PC-9 (cell line): Measurements from ENCODE around the gene WDR27. TPM values are rescaled to one million over a fixed set of nuclear protein-coding genes. Genes with fewer than 3 reads are reported as not detected.

ENCODE experiments used
- BruUV-seq: library from RNA; stranded (reverse); fragments of 400-500 nt; replicated peaks from 2 replicates; lab custom pipeline; 2021; lab: Mats Ljungman, UMichigan
- CTCF ChIA-PET: fragments of 300-600 bp; sonication (Branson Sonifier 250); formaldehyde crosslinking; loops from one replicate; lab custom pipeline; 2022; ENCODE audit warnings: antibody characterized with exemption; lab: Charles Lee
- POLR2A ChIA-PET: fragments of 300-600 bp; sonication (Branson Sonifier 250); formaldehyde crosslinking; loops from one replicate; lab custom pipeline; 2022; ENCODE audit warnings: antibody characterized with exemption; ENCODE audit not compliant: unreplicated experiment; lab: Charles Lee
- DNase-seq, 2 experiments: peaks; one replicate each; pipeline versions ENCODE4 v3.0.0 to v3.0.0-alpha.2; 2015 to 2022; ENCODE audit warnings: mixed read lengths in 1 of 2
- H2AFZ ChIP-seq: fragments of 200-600 bp; sonication (generic); 2 replicates; pipeline ENCODE4 v1.8.1; 2017; ENCODE audit warnings: antibody characterized with exemption
- H3F3A ChIP-seq: fragments of 200-600 bp; sonication (generic); 2 replicates; pipeline ENCODE4 v1.8.1; 2017; ENCODE audit warnings: antibody characterized with exemption, mild to moderate bottlenecking, low read depth; ENCODE audit not compliant: insufficient read depth
- H3K27ac ChIP-seq: fragments of 200-600 bp; sonication (generic); 2 replicates; pipeline ENCODE4 v1.6.1; 2016; ENCODE audit warnings: mixed run types
- H3K27me3 ChIP-seq: fragments of 200-600 bp; sonication (generic); 2 replicates; pipeline ENCODE4 v1.6.1; 2016; ENCODE audit warnings: low read depth, mixed run types; ENCODE audit not compliant: insufficient read depth
- H3K36me3 ChIP-seq: fragments of 200-600 bp; sonication (generic); 2 replicates; pipeline ENCODE4 v1.6.1; 2016; ENCODE audit warnings: low read depth, mixed run types
- H3K4me1 ChIP-seq: fragments of 200-600 bp; sonication (generic); replicated peaks from 2 replicates; pipeline ENCODE4 v1.6.1; 2016; ENCODE audit warnings: mixed run types; ENCODE audit not compliant: insufficient read depth
- H3K4me2 ChIP-seq: fragments of 200-600 bp; sonication (generic); 2 replicates; pipeline ENCODE4 v1.6.1; 2017; ENCODE audit warnings: mixed run types
- H3K4me3 ChIP-seq: fragments of 200-600 bp; sonication (generic); 2 replicates; pipeline ENCODE4 v1.6.1; 2016; ENCODE audit warnings: mixed run types
- H3K79me2 ChIP-seq: fragments of 200-600 bp; sonication (generic); 2 replicates; pipeline ENCODE4 v1.6.1; 2017; ENCODE audit warnings: low read depth, mixed run types
- H3K9me2 ChIP-seq: fragments of 200-600 bp; sonication (generic); 2 replicates; pipeline ENCODE4 v1.8.1; 2017; ENCODE audit warnings: mild to moderate bottlenecking; ENCODE audit not compliant: insufficient read depth
- H3K9me3 ChIP-seq: fragments of 200-600 bp; sonication (generic); 2 replicates; pipeline ENCODE4 v1.8.1; 2016; ENCODE audit warnings: low read depth; ENCODE audit not compliant: insufficient read depth
- H4K20me1 ChIP-seq: fragments of 200-600 bp; sonication (generic); 2 replicates; pipeline ENCODE4 v1.8.1; 2017; ENCODE audit not compliant: insufficient read depth
- EZH2 ChIP-seq: fragments of 200-600 bp; sonication (generic); IDR thresholded peaks from 2 replicates; pipeline ENCODE4 v1.8.0; 2017; ENCODE audit warnings: antibody characterized with exemption, low read depth
- intact Hi-C: fragments of 100-400 bp; cut with micrococcal nuclease; formaldehyde crosslinking; loops from one replicate; pipeline ENCODE4 v1.10.0; 2022; ENCODE audit not compliant: unreplicated experiment
- total RNA-seq: library from RNA; stranded (reverse); gene quantifications from 2 replicates; pipeline ENCODE4 v1.2.3, GENCODE V29; 2021
- TF ChIP-seq, protein P1 (sequence below): fragments of 200-600 bp; sonication (generic); conservative IDR thresholded peaks from 2 replicates; pipeline ENCODE4 v1.6.1; 2017; ENCODE audit warnings: mixed run types, antibody characterized with exemption, mild to moderate bottlenecking, moderate library complexity

Gene WDR27
- total RNA-seq, 1 experiment from 2014 or later = 54.2 TPM

- intact Hi-C loops = no loop called here
- no peaks in the 10 kb centered on the region for H3K27me3 ChIP-seq
- no peak overlapping the region for H3K27ac ChIP-seq
- POLR2A ChIA-PET = no interaction called here
- no peaks in the 10 kb centered on the region for H3K9me3 ChIP-seq
- no peaks in the 10 kb centered on the region for H3K9me2 ChIP-seq
- no peaks in the 10 kb centered on the region for H4K20me1 ChIP-seq
- H3K36me3 ChIP-seq = peaks cover 12% of the 10 kb centered on the region; the same call in 1 of the 2 replicates
- peaks cover 47% of the 10 kb centered on the region for H3F3A ChIP-seq
- CTCF ChIA-PET = no interaction called here
- H2AFZ ChIP-seq = no peak overlapping the region
- BruUV-seq = no TSS peak
- no peaks in the 10 kb centered on the region for H3K79me2 ChIP-seq
- H3K4me2 ChIP-seq = no peak overlapping the region
- no peak overlapping the region for H3K4me3 ChIP-seq
- no peak for DNase-seq
- H3K4me1 ChIP-seq = peaks cover 48% of the 10 kb centered on the region
- TF ChIP-seq, protein P1, sequence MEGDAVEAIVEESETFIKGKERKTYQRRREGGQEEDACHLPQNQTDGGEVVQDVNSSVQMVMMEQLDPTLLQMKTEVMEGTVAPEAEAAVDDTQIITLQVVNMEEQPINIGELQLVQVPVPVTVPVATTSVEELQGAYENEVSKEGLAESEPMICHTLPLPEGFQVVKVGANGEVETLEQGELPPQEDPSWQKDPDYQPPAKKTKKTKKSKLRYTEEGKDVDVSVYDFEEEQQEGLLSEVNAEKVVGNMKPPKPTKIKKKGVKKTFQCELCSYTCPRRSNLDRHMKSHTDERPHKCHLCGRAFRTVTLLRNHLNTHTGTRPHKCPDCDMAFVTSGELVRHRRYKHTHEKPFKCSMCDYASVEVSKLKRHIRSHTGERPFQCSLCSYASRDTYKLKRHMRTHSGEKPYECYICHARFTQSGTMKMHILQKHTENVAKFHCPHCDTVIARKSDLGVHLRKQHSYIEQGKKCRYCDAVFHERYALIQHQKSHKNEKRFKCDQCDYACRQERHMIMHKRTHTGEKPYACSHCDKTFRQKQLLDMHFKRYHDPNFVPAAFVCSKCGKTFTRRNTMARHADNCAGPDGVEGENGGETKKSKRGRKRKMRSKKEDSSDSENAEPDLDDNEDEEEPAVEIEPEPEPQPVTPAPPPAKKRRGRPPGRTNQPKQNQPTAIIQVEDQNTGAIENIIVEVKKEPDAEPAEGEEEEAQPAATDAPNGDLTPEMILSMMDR = no peak
- TF ChIP-seq EZH2 = no peak
Observed at GRCh38 chr6:169623975-169624374, 77.9 kb downstream of the WDR27 start.

- Histone ChIP-seq H2AFZ (no peak overlapping the region), H3K79me2 (no peaks in the 10 kb centered on the region), H3K9me2 (no peaks in the 10 kb centered on the region), H3K27ac (peak overlapping the region; percentile 46; the same call in 1 of the 2 replicates), H3K27me3 (no peaks in the 10 kb centered on the region), H3K4me1 (peaks cover 54% of the 10 kb centered on the region), H3K4me2 (peak overlapping the region; percentile 46; the same call in 1 of the 2 replicates), H4K20me1 (no peaks in the 10 kb centered on the region), H3K9me3 (no peaks in the 10 kb centered on the region), H3F3A (peaks cover 51% of the 10 kb centered on the region), H3K4me3 (no peak overlapping the region), H3K36me3 (peaks cover 12% of the 10 kb centered on the region; the same call in 1 of the 2 replicates)
- no peak for TF ChIP-seq EZH2
- TF ChIP-seq, protein P1 = no peak
- DNase-seq = no peak
- intact Hi-C loops = no loop called here
- no TSS peak for BruUV-seq
- ChIA-PET POLR2A (no interaction called here), CTCF (no interaction called here)
Observed at GRCh38 chr6:169623343-169623742, 78.5 kb downstream of the WDR27 start.

GRCh38 chr6:169622618-169623017 is 79.2 kb downstream of the WDR27 start:
- H3K4me2 ChIP-seq = peak overlapping the region; percentile 46
- peak in 1 of 2 experiments; percentile 62 for DNase-seq
- H2AFZ ChIP-seq = no peak overlapping the region
- H3K9me2 ChIP-seq = no peaks in the 10 kb centered on the region
- no peaks in the 10 kb centered on the region for H3K9me3 ChIP-seq
- TF ChIP-seq, protein P1 = no peak
- TF ChIP-seq EZH2 = no peak
- H3K4me3 ChIP-seq = no peak overlapping the region
- peaks cover 12% of the 10 kb centered on the region; the same call in 1 of the 2 replicates for H3K36me3 ChIP-seq
- H3K27ac ChIP-seq = peak overlapping the region; percentile 46
- no TSS peak for BruUV-seq
- CTCF ChIA-PET = no interaction called here
- no peaks in the 10 kb centered on the region for H3K79me2 ChIP-seq
- H3K4me1 ChIP-seq = peaks cover 59% of the 10 kb centered on the region
- POLR2A ChIA-PET = interaction anchor here (0.6 kb wide), 1 partner anchor 601 kb away, joined by 3 read pairs; no protein-coding TSS in a partner anchor
- H3F3A ChIP-seq = peaks cover 52% of the 10 kb centered on the region
- no peaks in the 10 kb centered on the region for H4K20me1 ChIP-seq
- intact Hi-C loops = no loop called here
- no peaks in the 10 kb centered on the region for H3K27me3 ChIP-seq
